GM12865 (cell line): ENCODE results near the gene NET1.

Experiments
- DNase-seq: peaks from one replicate; pipeline ENCODE4 v3.0.0; 2010; ENCODE audit warnings: low read depth
- H3K4me3 ChIP-seq: 2 replicates; pipeline ENCODE4 v1.5.1; 2011; ENCODE audit warnings: mild to moderate bottlenecking, low read depth, low read length, control low read depth
- CTCF ChIP-seq: IDR thresholded peaks from 2 replicates; pipeline ENCODE4 v1.5.1; 2011; ENCODE audit warnings: low read length, control low read depth, low read depth, inconsistent platforms; ENCODE audit not compliant: insufficient read depth; ENCODE audit errors: missing control alignments

The NET1 gene

GRCh38 chr10:5413012-5413938 is 918 bp downstream of the NET1 start:
- no peak for TF ChIP-seq CTCF
- DNase-seq: peak; percentile 9
- H3K4me3 ChIP-seq: peak overlapping the region; percentile 88

DNA sequence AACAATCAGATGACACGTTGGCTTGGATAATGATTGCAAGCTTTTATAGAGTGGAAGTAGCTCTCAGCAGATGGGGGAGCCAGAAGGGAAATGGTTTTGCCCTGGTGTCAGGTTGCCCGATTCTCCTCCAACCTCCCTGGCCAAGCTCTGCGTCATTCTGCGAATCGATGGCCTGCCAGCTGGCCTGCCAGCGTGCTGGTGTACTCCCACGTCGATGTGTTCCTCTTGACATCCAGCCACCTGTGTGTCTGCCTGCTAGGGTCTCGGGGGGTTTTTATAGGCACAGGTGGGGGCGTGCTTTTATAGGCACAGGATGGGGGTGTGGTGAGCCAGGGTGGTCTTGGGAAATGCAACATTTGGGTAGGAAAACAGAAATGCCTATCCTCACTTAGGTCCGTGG is 4.6 kb downstream of the NET1 start:
- no peak for TF ChIP-seq CTCF
- no peak for DNase-seq
- H3K4me3 ChIP-seq: no peak overlapping the region

DNA sequence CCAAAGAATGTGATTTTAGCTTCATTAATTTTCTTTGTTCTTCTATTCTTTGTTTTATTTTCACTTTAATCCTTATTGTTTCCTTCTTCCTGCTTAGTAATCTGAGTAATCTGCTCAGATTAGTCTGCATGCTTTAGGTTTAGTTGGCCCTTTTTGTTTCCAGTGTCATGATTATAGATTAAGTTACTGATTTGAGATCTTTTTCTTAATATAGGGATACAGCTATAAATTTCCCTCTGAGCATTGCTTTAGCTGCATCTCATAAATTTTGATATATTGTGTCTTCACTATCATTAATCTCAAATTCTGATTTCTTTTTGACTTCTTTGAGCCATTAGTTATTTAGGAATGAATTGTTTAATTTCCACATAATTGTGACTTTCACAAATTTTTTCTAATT is 6.2 kb downstream of the NET1 start:
- no peak for DNase-seq
- no peak overlapping the region for H3K4me3 ChIP-seq
- TF ChIP-seq CTCF: no peak

GRCh38 chr10:5419466-5420094 is 7.2 kb downstream of the NET1 start:
- TF ChIP-seq CTCF: no peak
- DNase-seq: no peak
- H3K4me3 ChIP-seq: no peak overlapping the region

GRCh38 chr10:5423771-5424170 is 11.4 kb downstream of the NET1 start:
- H3K4me3 ChIP-seq: no peak overlapping the region
- TF ChIP-seq CTCF: no peak
- no peak for DNase-seq

- H3K4me3 ChIP-seq: no peak overlapping the region
- DNase-seq: no peak
- no peak for TF ChIP-seq CTCF
Observed at GRCh38 chr10:5424751-5425150, 12.4 kb downstream of the NET1 start.

DNA sequence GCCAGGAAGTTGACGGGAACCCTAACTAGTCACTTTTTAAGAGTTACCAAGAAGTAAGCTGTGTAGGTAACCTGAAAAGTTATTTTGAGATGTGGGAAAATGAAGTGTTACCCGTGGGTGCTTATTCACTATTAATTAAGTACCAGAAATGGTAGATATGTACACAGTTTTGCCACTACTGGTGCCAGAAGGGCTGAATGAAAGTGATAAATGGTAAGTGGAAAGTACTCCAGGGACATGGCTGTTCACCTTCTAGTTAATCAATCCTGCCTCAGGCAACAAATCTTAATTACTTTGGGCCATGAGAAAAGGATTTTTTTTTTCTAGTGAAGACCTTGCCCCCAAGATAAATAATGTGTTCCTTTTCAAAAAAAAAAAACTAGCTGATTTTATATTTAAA is 15.8 kb downstream of the NET1 start:
- TF ChIP-seq CTCF: no peak
- no peak overlapping the region for H3K4me3 ChIP-seq
- no peak for DNase-seq
